Measurements from ENCODE around the gene IGFBP5. TPM values are rescaled to one million over a fixed set of nuclear protein-coding genes. Genes with fewer than 3 reads are reported as not detected.

The IGFBP5 gene
- total RNA-seq, 1 experiment from 2014 or later: 3.9 TPM

GRCh38 chr2:216742411-216742810 is 47.1 kb upstream of the IGFBP5 start:
- H3K9me2 ChIP-seq (ENCODE audit: insufficient read depth): no peaks in the 10 kb centered on the region
- TF ChIP-seq EZH2phosphoT487 (IDR thresholded peaks at IDR 0.05; ENCODE audit: borderline replicate concordance): no peak
- TF ChIP-seq POLR2AphosphoS5 (IDR thresholded peaks at IDR 0.05; ENCODE audit: low read depth, low read length): no peak
- no peak for TF ChIP-seq CBX3 (IDR thresholded peaks at IDR 0.05; ENCODE audit: low read depth)
- no peak for TF ChIP-seq ZBTB33 (IDR thresholded peaks at IDR 0.05; ENCODE audit: extremely low read depth, insufficient replicate concordance, low read length)
- TF ChIP-seq SIN3A (IDR thresholded peaks at IDR 0.05; ENCODE audit: low read depth): no peak
- TF ChIP-seq RAD21 (IDR thresholded peaks at IDR 0.05; ENCODE audit: low read depth): no peak
- intact Hi-C loops (cut with micrococcal nuclease): no loop called here
- BruUV-seq (replicated peaks): no TSS peak
- H3K9me3 ChIP-seq (ENCODE audit: control insufficient read depth in 1 of 2, insufficient read depth in 1 of 2, low read depth in 1 of 2, low read length in 2 of 2): no peaks in the 10 kb centered on the region
- ChIA-PET CTCF (no interaction called here), POLR2A (no interaction called here), RAD21 (ENCODE audit: low non-redundant PET in 1 of 2, low total read pairs in 2 of 2, uncharacterized antibody in 2 of 2, unreplicated experiment in 2 of 2) (no interaction called here)
- peaks cover 43% of the 10 kb centered on the region for H3K27me3 ChIP-seq (ENCODE audit: insufficient read depth, low read length)
- no peaks in the 10 kb centered on the region for H3K79me2 ChIP-seq (ENCODE audit: insufficient read depth, low read length)
- H2AFZ ChIP-seq (ENCODE audit: low read depth, low read length, poor library complexity, severe bottlenecking): no peak overlapping the region
- H3K4me1 ChIP-seq (ENCODE audit: control insufficient read depth in 1 of 2, insufficient read depth in 2 of 2, low read length in 2 of 2): no peaks in the 10 kb centered on the region
- no peak for ATAC-seq
- no peak overlapping the region for H3K4me3 ChIP-seq (replicated peaks in 1 of 2; ENCODE audit: low read depth in 1 of 2, low read length in 2 of 2)
- no peak overlapping the region for H3K9ac ChIP-seq (ENCODE audit: low read length)
- no peaks in the 10 kb centered on the region for H3K36me3 ChIP-seq (ENCODE audit: control insufficient read depth in 1 of 2, insufficient read depth in 2 of 2, low read length in 2 of 2)
- no peak for DNase-seq (ENCODE audit: low read depth, low spot score)
- no peak overlapping the region for H3K4me2 ChIP-seq (ENCODE audit: low read length)
- H3K27ac ChIP-seq (ENCODE audit: low read depth, low read length): no peak overlapping the region
- no peaks in the 10 kb centered on the region for H4K20me1 ChIP-seq (ENCODE audit: insufficient read depth)

DNA sequence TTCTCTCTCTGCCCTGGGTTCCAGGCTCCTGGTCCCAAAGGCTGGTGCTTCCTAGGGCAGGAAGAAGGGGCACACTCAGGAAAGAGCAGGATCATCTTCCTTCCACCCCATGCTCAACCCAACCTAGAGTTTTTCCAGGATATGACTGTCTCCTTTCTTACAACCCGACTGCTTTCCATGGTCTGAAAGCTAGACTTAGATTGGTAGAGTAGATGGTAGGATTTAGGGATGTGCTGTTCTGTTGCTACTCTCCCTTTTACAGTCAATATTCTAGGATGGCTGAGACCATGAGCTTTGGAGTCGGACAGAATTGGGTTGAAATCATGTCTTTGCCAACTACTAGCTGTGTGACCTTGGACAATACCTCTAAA is 45.9 kb upstream of the IGFBP5 start:
- H3K9me3 ChIP-seq (ENCODE audit: control insufficient read depth in 1 of 2, insufficient read depth in 1 of 2, low read depth in 1 of 2, low read length in 2 of 2): no peaks in the 10 kb centered on the region
- no peaks in the 10 kb centered on the region for H3K79me2 ChIP-seq (ENCODE audit: insufficient read depth, low read length)
- DNase-seq (ENCODE audit: low read depth, low spot score) (no peak), ATAC-seq (no peak)
- no peak overlapping the region for H3K4me2 ChIP-seq (ENCODE audit: low read length)
- ChIA-PET POLR2A (no interaction called here), CTCF (no interaction called here), RAD21 (ENCODE audit: low non-redundant PET in 1 of 2, low total read pairs in 2 of 2, uncharacterized antibody in 2 of 2, unreplicated experiment in 2 of 2) (no interaction called here)
- H3K36me3 ChIP-seq (ENCODE audit: control insufficient read depth in 1 of 2, insufficient read depth in 2 of 2, low read length in 2 of 2): no peaks in the 10 kb centered on the region
- no peaks in the 10 kb centered on the region for H4K20me1 ChIP-seq (ENCODE audit: insufficient read depth)
- H3K9ac ChIP-seq (ENCODE audit: low read length): no peak overlapping the region
- intact Hi-C loops (cut with micrococcal nuclease): no loop called here
- H3K27ac ChIP-seq (ENCODE audit: low read depth, low read length): no peak overlapping the region
- H2AFZ ChIP-seq (ENCODE audit: low read depth, low read length, poor library complexity, severe bottlenecking): no peak overlapping the region
- no TSS peak for BruUV-seq (replicated peaks)
- H3K9me2 ChIP-seq (ENCODE audit: insufficient read depth): no peaks in the 10 kb centered on the region
- no peaks in the 10 kb centered on the region for H3K4me1 ChIP-seq (ENCODE audit: control insufficient read depth in 1 of 2, insufficient read depth in 2 of 2, low read length in 2 of 2)
- peaks cover 53% of the 10 kb centered on the region for H3K27me3 ChIP-seq (ENCODE audit: insufficient read depth, low read length)
- H3K4me3 ChIP-seq (replicated peaks in 1 of 2; ENCODE audit: low read depth in 1 of 2, low read length in 2 of 2): no peak overlapping the region
- TF ChIP-seq EZH2phosphoT487 (IDR thresholded peaks at IDR 0.05; ENCODE audit: borderline replicate concordance) (no peak), EZH2 (IDR thresholded peaks at IDR 0.05) (no peak), SIN3A (IDR thresholded peaks at IDR 0.05; ENCODE audit: low read depth) (no peak), MAX (IDR thresholded peaks at IDR 0.05) (no peak), ZFX (IDR thresholded peaks at IDR 0.05) (no peak), SRF (IDR thresholded peaks at IDR 0.05; ENCODE audit: low read depth) (no peak), ZBTB33 (IDR thresholded peaks at IDR 0.05; ENCODE audit: extremely low read depth, insufficient replicate concordance, low read length) (no peak)
- TF ChIP-seq, protein P1, sequence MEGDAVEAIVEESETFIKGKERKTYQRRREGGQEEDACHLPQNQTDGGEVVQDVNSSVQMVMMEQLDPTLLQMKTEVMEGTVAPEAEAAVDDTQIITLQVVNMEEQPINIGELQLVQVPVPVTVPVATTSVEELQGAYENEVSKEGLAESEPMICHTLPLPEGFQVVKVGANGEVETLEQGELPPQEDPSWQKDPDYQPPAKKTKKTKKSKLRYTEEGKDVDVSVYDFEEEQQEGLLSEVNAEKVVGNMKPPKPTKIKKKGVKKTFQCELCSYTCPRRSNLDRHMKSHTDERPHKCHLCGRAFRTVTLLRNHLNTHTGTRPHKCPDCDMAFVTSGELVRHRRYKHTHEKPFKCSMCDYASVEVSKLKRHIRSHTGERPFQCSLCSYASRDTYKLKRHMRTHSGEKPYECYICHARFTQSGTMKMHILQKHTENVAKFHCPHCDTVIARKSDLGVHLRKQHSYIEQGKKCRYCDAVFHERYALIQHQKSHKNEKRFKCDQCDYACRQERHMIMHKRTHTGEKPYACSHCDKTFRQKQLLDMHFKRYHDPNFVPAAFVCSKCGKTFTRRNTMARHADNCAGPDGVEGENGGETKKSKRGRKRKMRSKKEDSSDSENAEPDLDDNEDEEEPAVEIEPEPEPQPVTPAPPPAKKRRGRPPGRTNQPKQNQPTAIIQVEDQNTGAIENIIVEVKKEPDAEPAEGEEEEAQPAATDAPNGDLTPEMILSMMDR (IDR thresholded peaks at IDR 0.05 in 2 of 3, conservative IDR thresholded peaks at IDR 0.05 in 1 of 3; ENCODE audit: borderline replicate concordance in 1 of 3, insufficient read depth in 1 of 3, low read depth in 2 of 3, low read length in 2 of 3): no peak
